ENCODE measurements around the gene HNMT. TPM values are rescaled to one million over a fixed set of nuclear protein-coding genes. Genes with fewer than 3 reads are reported as not detected.

HNMT gene
- total RNA-seq, 2 experiments from 2014 or later = 0.78 TPM; not detected in 1

- intact Hi-C loops (cut with DNase I, micrococcal nuclease) = no loop called here
- Histone ChIP-seq H3K27ac (ENCODE audit: low read depth in 1 of 2, low read length in 2 of 2) (no peak overlapping the region), H3K4me1 (ENCODE audit: insufficient read depth, low read length) (no peaks in the 10 kb centered on the region), H3K9me3 (ENCODE audit: control insufficient read depth in 1 of 2, insufficient read depth in 1 of 2, low read length in 2 of 2) (no peaks in the 10 kb centered on the region), H3K36me3 (ENCODE audit: insufficient read depth, low read length) (no peaks in the 10 kb centered on the region), H3K4me3 (ENCODE audit: low read length) (no peak overlapping the region), H3K27me3 (ENCODE audit: control insufficient read depth in 1 of 2, insufficient read depth in 2 of 2, low read length in 2 of 2) (no peaks in the 10 kb centered on the region)
- no peaks in the 10 kb centered on the region for H3K27me3 Mint-ChIP-seq
- DNase-seq (no peak), ATAC-seq (ENCODE audit: poor library complexity) (no peak)
- CTCF ChIA-PET = no interaction called here
- POLR2A ChIA-PET = no interaction called here
- no peak overlapping the region for H3K27ac Mint-ChIP-seq
- peaks cover 2% of the 10 kb centered on the region for H3K9me3 Mint-ChIP-seq
- H3K4me1 Mint-ChIP-seq (ENCODE audit: low read depth) = no peaks in the 10 kb centered on the region
- H3K36me3 Mint-ChIP-seq (ENCODE audit: low read depth) = no peaks in the 10 kb centered on the region
- TF ChIP-seq, protein P1, sequence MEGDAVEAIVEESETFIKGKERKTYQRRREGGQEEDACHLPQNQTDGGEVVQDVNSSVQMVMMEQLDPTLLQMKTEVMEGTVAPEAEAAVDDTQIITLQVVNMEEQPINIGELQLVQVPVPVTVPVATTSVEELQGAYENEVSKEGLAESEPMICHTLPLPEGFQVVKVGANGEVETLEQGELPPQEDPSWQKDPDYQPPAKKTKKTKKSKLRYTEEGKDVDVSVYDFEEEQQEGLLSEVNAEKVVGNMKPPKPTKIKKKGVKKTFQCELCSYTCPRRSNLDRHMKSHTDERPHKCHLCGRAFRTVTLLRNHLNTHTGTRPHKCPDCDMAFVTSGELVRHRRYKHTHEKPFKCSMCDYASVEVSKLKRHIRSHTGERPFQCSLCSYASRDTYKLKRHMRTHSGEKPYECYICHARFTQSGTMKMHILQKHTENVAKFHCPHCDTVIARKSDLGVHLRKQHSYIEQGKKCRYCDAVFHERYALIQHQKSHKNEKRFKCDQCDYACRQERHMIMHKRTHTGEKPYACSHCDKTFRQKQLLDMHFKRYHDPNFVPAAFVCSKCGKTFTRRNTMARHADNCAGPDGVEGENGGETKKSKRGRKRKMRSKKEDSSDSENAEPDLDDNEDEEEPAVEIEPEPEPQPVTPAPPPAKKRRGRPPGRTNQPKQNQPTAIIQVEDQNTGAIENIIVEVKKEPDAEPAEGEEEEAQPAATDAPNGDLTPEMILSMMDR (IDR thresholded peaks at IDR 0.05) = no peak
- no peak overlapping the region for H3K4me3 Mint-ChIP-seq
Observed at GRCh38 chr2:138023298-138023697, 59.0 kb downstream of the HNMT start.

DNA sequence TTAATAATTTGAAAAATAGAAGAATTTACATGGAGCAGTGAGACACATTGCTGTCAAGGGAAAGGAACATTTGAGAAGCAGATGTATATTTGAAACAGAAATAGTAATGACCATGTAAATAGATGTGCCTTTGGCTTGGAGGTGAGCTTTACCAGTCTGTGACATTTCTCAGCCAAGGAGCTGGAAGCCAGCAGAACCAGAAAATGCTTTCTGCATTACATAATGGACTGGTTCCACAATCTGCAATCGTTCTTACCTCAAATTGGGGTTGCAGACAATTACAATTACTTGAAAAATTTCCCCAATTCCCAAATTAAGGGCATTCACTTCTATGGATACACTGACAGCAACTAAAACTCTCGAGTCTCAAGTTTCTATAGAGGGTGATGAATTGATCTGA lies 59.7 kb downstream of the HNMT start:
- H3K36me3 Mint-ChIP-seq (ENCODE audit: low read depth) = no peaks in the 10 kb centered on the region
- H3K27ac Mint-ChIP-seq = no peak overlapping the region
- ChIA-PET POLR2A (no interaction called here), CTCF (no interaction called here)
- Histone ChIP-seq H3K9me3 (ENCODE audit: control insufficient read depth in 1 of 2, insufficient read depth in 1 of 2, low read length in 2 of 2) (no peaks in the 10 kb centered on the region), H3K36me3 (ENCODE audit: insufficient read depth, low read length) (no peaks in the 10 kb centered on the region), H3K4me3 (ENCODE audit: low read length) (no peak overlapping the region), H3K27ac (ENCODE audit: low read depth in 1 of 2, low read length in 2 of 2) (no peak overlapping the region), H3K27me3 (ENCODE audit: control insufficient read depth in 1 of 2, insufficient read depth in 2 of 2, low read length in 2 of 2) (no peaks in the 10 kb centered on the region), H3K4me1 (ENCODE audit: insufficient read depth, low read length) (no peaks in the 10 kb centered on the region)
- no peaks in the 10 kb centered on the region for H3K4me1 Mint-ChIP-seq (ENCODE audit: low read depth)
- intact Hi-C loops (cut with DNase I, micrococcal nuclease) = no loop called here
- TF ChIP-seq, protein P1 (IDR thresholded peaks at IDR 0.05) = no peak
- no peaks in the 10 kb centered on the region for H3K27me3 Mint-ChIP-seq
- DNase-seq (no peak), ATAC-seq (ENCODE audit: poor library complexity) (no peak)
- H3K9me3 Mint-ChIP-seq = peaks cover 2% of the 10 kb centered on the region
- H3K4me3 Mint-ChIP-seq = no peak overlapping the region

GRCh38 chr2:138026111-138027020 lies 62.1 kb downstream of the HNMT start:
- ATAC-seq (ENCODE audit: poor library complexity) (no peak), DNase-seq (no peak)
- H3K27me3 Mint-ChIP-seq = no peaks in the 10 kb centered on the region
- no peaks in the 10 kb centered on the region for H3K4me1 Mint-ChIP-seq (ENCODE audit: low read depth)
- no peak overlapping the region for H3K4me3 ChIP-seq (ENCODE audit: low read length)
- H3K36me3 Mint-ChIP-seq (ENCODE audit: low read depth) = no peaks in the 10 kb centered on the region
- no peaks in the 10 kb centered on the region for H3K9me3 ChIP-seq (ENCODE audit: control insufficient read depth in 1 of 2, insufficient read depth in 1 of 2, low read length in 2 of 2)
- CTCF ChIA-PET = no interaction called here
- no peaks in the 10 kb centered on the region for H3K4me1 ChIP-seq (ENCODE audit: insufficient read depth, low read length)
- H3K27ac ChIP-seq (ENCODE audit: low read depth in 1 of 2, low read length in 2 of 2) = no peak overlapping the region
- TF ChIP-seq, protein P1 (IDR thresholded peaks at IDR 0.05) = no peak
- POLR2A ChIA-PET = no interaction called here
- no peak overlapping the region for H3K27ac Mint-ChIP-seq
- peaks cover 2% of the 10 kb centered on the region for H3K9me3 Mint-ChIP-seq
- H3K36me3 ChIP-seq (ENCODE audit: insufficient read depth, low read length) = no peaks in the 10 kb centered on the region
- H3K27me3 ChIP-seq (ENCODE audit: control insufficient read depth in 1 of 2, insufficient read depth in 2 of 2, low read length in 2 of 2) = no peaks in the 10 kb centered on the region
- intact Hi-C loops (cut with DNase I, micrococcal nuclease) = no loop called here
- no peak overlapping the region for H3K4me3 Mint-ChIP-seq
